Epithelial cell of proximal tubule (primary cell): ENCODE measurements around the gene SLC35D3. TPM values are rescaled to one million over a fixed set of nuclear protein-coding genes. Genes with fewer than 3 reads are reported as not detected.

Experiments
- DNase-seq: peaks from one replicate; pipeline ENCODE4 v3.0.0-alpha.2; 2011; ENCODE audit warnings: low read depth
- H3K4me3 ChIP-seq: 2 replicates; pipeline ENCODE4 v1.5.1; 2011; ENCODE audit warnings: low read depth, mild to moderate bottlenecking, low read length
- total RNA-seq: library from RNA; depleted of rRNA; stranded (reverse); fragments of >200 nt; gene quantifications from 2 replicates; pipeline ENCODE4 v1.2.3, GENCODE V29; 2015
- TF ChIP-seq, protein P1 (sequence below): conservative IDR thresholded peaks from 2 replicates; pipeline ENCODE4 v1.5.1; 2012; ENCODE audit warnings: low read depth, mild to moderate bottlenecking, low read length

The SLC35D3 gene
- total RNA-seq, 1 donor from 2014 or later, result not detected

DNA sequence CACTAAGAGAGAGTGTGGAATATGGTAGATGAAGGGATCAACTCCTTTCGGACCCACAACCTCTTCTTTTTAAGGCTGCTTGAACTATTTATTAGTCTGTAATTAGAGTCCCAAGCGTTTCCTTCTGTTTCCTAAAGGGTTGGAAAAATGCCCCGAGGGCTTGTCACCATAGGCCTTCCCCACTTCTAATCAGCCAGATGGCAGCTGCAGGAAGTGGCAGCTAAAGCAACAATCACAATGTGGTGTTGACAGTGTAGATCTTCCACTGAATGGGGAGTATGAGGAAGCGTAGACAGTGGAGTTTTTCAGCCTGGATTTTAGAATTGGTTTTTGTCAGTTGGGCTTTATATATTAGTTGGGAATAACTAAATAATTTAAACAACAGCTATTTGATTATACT, 40.6 kb downstream of the SLC35D3 start:
- DNase-seq, result no peak
- TF ChIP-seq, protein P1, sequence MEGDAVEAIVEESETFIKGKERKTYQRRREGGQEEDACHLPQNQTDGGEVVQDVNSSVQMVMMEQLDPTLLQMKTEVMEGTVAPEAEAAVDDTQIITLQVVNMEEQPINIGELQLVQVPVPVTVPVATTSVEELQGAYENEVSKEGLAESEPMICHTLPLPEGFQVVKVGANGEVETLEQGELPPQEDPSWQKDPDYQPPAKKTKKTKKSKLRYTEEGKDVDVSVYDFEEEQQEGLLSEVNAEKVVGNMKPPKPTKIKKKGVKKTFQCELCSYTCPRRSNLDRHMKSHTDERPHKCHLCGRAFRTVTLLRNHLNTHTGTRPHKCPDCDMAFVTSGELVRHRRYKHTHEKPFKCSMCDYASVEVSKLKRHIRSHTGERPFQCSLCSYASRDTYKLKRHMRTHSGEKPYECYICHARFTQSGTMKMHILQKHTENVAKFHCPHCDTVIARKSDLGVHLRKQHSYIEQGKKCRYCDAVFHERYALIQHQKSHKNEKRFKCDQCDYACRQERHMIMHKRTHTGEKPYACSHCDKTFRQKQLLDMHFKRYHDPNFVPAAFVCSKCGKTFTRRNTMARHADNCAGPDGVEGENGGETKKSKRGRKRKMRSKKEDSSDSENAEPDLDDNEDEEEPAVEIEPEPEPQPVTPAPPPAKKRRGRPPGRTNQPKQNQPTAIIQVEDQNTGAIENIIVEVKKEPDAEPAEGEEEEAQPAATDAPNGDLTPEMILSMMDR, result no peak
- H3K4me3 ChIP-seq, result no peak overlapping the region

- TF ChIP-seq, protein P1, result no peak
- H3K4me3 ChIP-seq, result no peak overlapping the region
Measured at GRCh38 chr6:136963259-136963658, 41.2 kb downstream of the SLC35D3 start.

GRCh38 chr6:136964398-136964797, 42.3 kb downstream of the SLC35D3 start:
- no peak for DNase-seq
- TF ChIP-seq, protein P1, result no peak
- H3K4me3 ChIP-seq, result no peak overlapping the region

More at GRCh38 chr6:136963259-136963658, 41.2 kb downstream of the SLC35D3 start:
- no peak for DNase-seq

DNA sequence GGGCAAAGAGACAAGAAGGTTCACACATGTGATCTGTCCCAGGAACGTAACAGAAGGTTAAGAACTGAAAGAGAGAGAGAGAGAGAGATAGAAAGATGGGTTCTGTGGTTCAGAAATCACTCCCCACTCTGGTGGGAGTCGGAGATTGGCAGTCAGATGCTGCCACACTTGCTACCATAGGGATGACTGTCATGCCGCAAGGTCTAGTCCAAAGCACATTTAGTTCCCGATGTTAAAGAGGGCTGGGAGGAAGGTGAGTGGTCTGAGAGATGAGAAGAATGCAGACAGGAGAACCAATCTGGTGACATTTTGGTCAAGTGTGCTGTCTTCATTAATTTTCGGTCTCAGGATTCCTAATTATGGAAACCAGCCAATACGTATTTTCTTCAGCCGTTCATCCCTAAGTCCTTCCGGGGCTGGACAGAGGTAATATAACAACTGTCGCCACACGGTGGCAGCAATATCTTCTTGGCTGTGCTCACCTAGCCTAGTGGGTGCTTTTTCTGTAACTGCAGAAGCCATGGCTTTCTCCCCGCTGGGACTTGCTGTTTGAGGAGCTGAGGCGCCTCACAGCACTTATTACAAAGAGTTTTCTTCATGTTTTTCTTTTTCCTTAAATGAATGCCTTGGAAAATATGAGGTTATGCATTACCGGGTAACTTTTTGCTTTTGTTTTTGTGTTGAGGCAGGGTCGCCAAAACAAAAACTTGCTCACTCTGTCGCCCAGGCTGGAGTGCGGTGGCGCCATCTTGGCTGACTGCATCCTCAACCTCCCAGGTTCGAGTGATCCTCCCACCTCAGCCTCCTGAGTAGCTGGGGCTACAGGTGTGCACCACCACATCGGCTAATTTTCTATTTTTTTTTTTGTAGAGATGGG, 46.0 kb downstream of the SLC35D3 start:
- DNase-seq, result peak; percentile 19
- H3K4me3 ChIP-seq, result no peak overlapping the region
- TF ChIP-seq, protein P1, result peak; percentile 74

DNA sequence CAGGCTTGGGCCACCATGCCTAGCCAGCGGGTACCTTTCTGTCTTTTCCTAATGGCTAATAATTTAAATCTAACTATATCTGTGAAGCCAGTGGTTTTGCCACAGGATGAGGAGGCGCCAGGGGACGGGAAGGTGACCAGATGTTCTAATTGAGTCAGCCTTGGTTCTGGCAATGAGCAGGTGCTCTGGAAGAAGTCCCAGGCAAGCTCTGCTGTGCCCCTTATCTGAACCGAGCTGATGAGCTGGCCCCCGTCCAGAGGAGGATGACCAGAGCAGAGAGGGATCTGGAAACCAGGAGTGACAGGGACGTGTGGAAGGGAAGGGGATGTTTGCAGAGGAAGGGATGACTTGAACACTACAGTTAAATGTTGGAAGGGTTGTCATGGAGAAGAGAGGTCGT, 46.7 kb downstream of the SLC35D3 start:
- no peak overlapping the region for H3K4me3 ChIP-seq
- TF ChIP-seq, protein P1, result no peak
- no peak for DNase-seq

- no peak for DNase-seq
- TF ChIP-seq, protein P1, result no peak
- no peak overlapping the region for H3K4me3 ChIP-seq
Measured at GRCh38 chr6:136969433-136969832, 47.3 kb downstream of the SLC35D3 start.

DNA sequence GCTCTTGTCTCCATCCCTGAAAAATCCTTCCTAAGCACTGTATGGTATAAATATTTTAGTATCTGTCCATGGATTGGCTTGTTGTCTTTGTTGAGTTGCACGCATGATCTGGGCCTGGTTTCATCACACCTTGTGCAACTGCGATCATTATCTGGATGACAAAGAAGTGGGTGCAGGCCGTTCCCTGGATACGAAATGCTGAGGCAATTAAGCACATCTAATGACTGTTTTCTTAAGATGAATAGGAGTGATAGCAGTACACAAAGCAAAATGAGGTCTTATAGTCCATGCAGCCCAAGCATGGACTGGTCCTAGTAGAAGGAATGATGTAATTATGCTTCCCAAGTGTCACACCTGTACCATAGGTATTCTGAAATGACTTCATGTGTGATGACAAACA, 47.8 kb downstream of the SLC35D3 start:
- TF ChIP-seq, protein P1, result no peak
- no peak overlapping the region for H3K4me3 ChIP-seq
- no peak for DNase-seq
